Occipital lobe (tissue), 2 donors: ENCODE measurements around the gene PTOV1. TPM values are rescaled to one million over a fixed set of nuclear protein-coding genes. Genes with fewer than 3 reads are reported as not detected.
A peak's percentile ranks its signal among the peaks of the same experiment; 100 is the strongest.

ENCODE experiments used
- DNase-seq: peaks from one replicate; lab custom pipeline; 2025; lab: John Stamatoyannopoulos, UW
- total RNA-seq: library from RNA; depleted of rRNA; stranded (reverse); fragments of >200 nt; gene quantifications from one replicate; pipeline ENCODE4 v1.2.3, GENCODE V29; 2014

The PTOV1 gene
- total RNA-seq, 1 donor from 2014 or later = 99.2 TPM

DNA sequence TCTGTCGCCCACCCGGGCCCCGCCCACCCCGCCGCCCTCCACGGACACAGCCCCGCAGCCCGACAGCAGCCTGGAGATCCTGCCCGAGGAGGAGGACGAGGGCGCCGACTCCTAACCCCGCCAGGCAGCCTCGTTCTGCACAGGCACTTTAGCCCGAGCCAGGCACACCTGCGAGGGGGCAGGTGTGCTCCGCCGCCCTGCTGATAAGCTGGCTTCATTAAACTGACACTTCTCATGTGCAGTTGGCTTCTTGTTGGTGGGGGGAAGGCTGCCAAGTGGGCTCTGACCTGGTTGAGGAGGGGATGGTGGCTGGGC, 37.5 kb downstream of the PTOV1 start:
- DNase-seq = no peak

- DNase-seq = no peak
Measured at GRCh38 chr19:49889038-49889686, 38.2 kb downstream of the PTOV1 start.

DNA sequence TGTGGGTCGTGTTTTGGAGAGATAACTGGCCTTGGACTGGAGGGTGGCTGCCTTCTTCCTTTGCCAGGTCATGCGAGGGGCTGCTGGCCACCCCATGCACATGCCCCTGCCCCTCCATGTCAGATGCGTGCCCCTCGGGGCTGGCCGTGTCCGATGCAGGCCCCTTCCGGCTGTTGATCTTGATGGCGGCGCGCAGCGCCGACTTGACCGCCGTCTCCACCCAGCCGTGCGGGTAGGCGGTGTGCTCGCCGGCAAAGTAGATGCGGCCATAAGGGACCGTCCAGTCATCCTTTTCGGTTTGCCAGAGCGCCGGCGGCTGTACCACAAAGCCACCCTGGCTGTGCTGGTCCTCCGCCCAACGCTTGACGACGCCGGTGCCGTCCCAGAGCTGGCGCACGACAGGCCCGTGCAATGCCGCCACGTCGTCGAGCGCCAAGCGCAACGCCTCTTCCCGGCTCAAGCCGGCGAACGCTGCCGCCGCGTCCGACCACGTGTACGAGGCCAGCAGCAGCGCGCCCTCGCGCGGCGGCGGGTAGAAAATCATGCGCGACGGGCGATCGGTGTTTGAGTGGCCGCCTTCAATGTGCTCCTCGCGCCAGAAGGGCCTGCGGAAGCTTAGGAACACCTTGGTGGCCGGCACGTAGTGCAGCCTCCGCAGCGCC, 38.9 kb downstream of the PTOV1 start:
- peak; percentile 30 for DNase-seq

DNA sequence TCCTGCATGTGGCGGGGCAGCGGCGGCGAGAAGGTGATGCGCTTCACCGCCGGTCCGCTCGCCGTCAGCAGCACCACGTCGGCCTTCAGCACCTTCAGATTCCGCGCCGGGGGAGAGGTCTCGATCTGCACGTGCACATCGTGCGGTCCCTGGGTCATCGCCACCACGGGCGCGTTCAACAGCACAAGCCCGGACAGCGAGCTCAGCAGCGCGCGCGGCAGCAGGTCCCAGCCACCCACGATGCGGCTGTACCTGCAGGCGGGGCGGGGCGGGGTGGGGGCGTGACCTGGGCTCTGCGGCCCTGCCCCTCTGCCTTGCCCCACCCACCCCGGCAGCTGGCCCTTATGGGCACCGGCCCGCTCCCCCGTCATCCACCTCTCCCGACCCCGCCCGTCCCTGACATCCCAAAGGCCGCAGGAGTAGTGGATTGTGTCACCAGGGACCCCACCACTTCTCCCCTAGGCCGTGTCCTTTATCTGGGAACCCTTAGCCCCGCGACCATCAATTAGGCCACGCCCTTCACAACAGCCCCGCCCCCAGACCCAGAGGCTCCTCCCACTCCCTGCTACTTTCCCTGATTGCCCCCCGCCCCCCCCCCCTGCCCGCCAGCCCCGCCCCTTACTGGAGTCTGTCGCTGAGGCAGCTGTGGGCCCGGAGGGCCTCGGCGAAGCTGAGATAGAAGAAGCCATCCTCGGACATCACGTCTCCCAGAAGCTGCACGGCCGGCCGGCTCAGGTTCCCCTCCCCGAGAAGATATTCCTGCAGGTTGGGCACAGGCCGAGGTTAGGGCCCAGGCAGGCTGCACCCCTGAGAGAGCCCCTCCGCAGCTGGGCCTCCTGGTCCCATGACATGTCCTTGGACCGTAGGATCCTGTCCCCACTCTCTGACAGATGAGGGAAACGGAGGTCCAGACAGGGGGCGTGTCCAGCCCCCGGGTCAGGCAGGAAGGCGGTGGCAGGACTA, 39.7 kb downstream of the PTOV1 start:
- DNase-seq = no peak

DNA sequence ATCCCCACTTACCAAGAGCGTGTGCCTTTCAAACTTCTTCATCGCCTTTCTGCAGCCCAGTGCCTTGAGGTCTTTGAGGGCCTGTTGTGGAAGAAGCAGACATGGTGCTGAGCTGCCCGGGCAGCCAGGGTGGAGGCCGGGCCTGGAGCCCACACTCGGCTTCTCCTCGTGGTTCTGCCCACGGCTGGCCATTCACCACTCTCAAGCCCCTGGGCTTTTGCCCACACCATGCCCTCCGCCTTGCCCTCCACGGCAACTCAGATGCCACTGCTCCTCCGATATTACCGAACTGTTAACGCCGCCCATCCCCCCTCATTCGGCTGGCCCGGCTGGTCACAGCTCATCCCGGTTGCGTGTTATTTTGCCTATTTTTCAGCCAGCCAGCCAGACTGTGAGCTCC, 40.4 kb downstream of the PTOV1 start:
- no peak for DNase-seq

DNA sequence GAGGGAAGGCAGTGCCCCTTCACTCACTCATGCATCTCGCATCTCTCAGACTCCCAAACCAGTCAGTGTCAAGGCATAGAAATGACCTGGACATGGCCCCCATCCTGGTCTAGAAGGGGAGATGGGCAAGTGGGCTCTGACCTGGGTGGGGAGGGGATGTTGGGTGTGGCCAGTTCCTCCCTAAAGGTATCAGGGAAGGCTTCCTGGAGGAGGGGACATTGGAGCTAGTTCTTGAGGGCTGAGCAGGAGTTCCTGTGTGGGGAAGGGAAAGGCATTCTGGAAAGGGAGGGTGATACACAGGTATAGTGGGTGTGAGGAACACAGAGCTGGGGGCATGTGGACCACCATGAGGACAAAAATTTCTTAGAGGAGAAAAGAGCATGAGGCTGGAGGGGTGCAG, 41.8 kb downstream of the PTOV1 start:
- DNase-seq = no peak

DNA sequence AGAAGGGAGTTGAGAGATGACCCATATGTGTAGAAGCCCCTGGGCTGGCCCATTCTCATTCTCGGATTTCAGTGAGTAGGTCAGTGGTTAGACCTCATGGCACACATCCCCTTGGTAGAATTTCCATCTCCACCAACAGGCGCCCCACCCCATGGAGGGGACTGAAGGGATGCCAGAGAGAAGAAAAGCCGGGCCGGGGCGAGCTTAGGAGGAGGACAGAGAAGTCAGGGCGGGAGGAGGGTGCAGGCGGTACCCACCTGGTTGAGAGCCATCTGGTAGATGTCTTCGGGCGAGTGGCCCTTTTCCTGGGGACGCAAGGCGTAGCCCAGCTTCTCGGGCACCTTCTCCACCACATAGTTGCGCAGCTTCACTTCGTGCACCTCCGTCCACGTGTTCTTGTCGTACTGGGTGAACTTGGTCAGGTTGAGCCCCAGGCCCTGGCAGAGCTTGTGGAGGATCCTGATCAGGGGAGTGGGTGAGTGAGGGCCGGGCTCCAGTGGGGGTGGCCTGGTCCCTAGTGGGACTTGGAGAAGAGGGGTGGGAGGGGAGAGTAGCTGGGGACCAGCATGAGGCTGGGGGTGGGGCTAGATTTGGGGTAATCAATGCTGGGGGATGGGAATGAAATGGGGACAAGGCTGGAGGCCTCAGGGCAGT, 43.2 kb downstream of the PTOV1 start:
- DNase-seq = no peak

- DNase-seq = no peak
Measured at GRCh38 chr19:49894879-49895565, 44.1 kb downstream of the PTOV1 start.

DNA sequence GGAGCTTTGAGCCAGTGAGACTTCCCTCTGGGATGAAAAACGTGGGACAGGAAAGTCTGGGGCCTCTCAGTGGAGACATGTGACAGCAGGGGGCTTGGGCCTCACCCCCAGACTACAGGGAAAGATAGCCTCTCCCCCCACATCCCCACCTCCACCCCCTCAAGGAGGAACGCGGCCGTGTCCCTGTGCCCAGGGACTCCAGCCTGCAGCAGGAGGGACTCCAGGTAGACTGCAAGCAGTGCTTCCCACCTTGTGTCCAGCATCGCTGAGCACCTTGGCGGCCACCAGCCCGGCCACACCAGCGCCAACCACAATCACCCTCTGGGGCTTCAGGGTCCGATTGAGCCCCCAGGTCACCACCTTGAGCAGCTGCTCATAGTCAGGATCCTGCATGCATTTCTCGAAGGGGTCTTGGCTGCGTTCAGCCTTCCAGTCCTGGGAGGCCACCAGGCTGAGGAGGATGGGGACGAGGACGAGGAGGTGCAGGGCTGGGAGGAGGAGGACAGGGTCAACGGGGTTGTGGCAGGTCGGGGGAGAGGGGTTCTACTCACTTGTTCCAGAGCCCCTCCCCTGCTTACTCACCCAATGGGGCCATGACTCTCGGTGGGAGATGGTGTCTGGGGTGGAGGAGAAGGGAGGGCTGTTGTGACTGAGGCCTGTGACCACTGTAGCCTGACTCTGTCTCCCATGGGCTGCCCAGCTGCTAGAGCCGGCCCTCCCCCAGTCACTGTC, 44.8 kb downstream of the PTOV1 start:
- DNase-seq = no peak

DNA sequence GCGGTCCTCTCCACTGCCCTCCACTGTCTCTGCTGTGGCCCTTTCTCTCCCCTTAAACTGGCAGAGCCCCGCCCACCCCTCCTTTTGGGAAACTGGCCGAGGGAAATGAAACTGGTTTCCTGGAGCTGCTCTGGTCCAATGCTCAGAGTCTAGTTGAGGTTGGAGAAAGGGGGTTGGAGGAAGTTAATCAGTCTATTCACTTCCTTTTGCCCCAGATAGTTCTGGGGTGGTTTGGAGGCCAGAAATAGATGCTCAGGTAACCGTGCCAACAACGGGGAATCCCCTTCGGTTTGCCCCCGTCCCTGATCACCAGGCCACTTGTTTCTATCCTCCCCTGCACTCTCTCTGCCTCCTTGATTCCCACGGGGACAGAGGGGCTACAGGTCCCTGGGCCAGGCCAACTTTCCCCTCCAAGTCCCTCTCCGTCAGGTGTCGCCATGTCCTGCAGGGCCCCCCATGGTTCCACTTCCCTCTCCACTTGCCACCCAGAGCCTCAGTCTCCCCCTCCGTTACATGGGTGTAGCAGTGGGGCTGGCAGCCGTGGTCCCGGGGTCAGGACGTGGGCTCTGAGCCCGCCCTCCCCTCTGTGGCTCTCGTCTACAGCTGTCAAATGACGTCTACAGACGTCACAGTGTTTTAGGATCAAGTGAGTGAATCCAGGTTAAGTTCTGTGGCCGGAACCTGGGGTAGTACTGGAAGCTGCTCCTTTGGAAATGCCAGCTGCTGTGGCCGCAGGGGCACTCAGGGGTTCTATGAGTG, 46.1 kb downstream of the PTOV1 start, which contains the start of gene IL4I1:
TSS of gene IL4I1 (minus strand) at position 25 of the 759 bp plus-strand sequence. CDS start 727 bp downstream, outside the sequence.
- DNase-seq = no peak

DNA sequence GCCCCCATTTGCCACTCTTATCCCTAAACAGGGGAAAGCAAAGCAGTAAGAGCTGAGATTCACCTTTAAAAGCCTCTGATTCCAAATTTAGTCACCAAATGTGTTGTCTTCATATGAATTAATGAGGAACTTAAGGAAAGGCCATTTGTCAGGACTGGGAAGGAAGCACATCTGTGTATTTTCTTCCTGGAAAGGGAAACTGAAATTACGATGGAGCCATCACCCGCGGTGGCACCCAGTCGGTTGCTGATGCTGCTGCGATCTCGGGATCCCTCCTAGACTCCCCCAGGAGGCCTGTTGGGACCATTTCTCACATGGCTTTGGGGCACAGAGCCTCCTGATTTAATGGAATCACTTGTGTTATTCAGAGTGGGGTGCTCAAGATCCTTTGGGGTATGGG, 53.2 kb downstream of the PTOV1 start:
- DNase-seq = no peak

GRCh38 chr19:49906879-49907564, 56.1 kb downstream of the PTOV1 start:
- DNase-seq = no peak

GRCh38 chr19:49907745-49908446, 56.9 kb downstream of the PTOV1 start:
- DNase-seq = no peak

- no peak for DNase-seq
Measured at GRCh38 chr19:49908480-49909420, 57.8 kb downstream of the PTOV1 start.

DNA sequence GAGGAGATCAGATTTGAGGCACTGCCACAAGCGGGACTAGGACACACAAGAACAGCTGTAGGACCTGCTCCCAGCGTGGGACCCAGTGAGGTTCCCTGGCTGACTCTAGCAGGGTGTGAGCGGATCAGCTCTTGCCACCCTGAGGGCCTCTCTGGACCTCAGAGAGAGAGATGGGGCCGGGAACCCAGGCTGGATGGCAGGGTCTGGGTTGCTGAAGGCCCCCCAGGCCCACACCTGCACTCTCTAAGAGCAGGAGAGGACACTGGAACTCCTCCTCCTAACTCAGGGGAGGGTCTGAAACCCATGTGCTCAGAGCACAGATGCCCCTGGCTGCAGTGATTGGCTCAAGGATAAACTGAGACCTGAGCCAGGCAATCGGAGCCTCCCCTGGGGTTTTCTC, 59.2 kb downstream of the PTOV1 start:
- DNase-seq = no peak
